OCI-LY7 (cell line): ENCODE measurements around the gene CPSF3. TPM values are rescaled to one million over a fixed set of nuclear protein-coding genes. Genes with fewer than 3 reads are reported as not detected.

ENCODE experiments used
- BruUV-seq: library from RNA; stranded (reverse); fragments of 400-500 nt; replicated peaks from 2 replicates; lab custom pipeline; 2021; lab: Mats Ljungman, UMichigan
- CTCF ChIA-PET: fragments of 300-600 bp; sonication (Branson Sonifier 250); formaldehyde crosslinking; loops from one replicate; lab custom pipeline; 2022; ENCODE audit warnings: antibody characterized with exemption; ENCODE audit not compliant: unreplicated experiment; lab: Charles Lee
- POLR2A ChIA-PET: fragments of 300-600 bp; sonication (Branson Sonifier 250); formaldehyde crosslinking; loops from one replicate; lab custom pipeline; 2022; ENCODE audit warnings: antibody characterized with exemption; lab: Charles Lee
- DNase-seq: peaks from one replicate; pipeline ENCODE4 v3.0.0-alpha.2; 2015; ENCODE audit warnings: low spot score
- H2AFZ ChIP-seq: fragments of 200-600 bp; sonication (generic), shearing (Covaris generic); 2 replicates; pipeline ENCODE4 v1.6.1; 2014; ENCODE audit warnings: mild to moderate bottlenecking, antibody characterized with exemption, low read length, moderate library complexity
- H3K27ac ChIP-seq: fragments of 200-600 bp; sonication (generic); 2 replicates; pipeline ENCODE4 v1.5.1; 2014; ENCODE audit warnings: mixed run types, low read depth, mild to moderate bottlenecking, moderate library complexity, low read length, inconsistent platforms; ENCODE audit not compliant: poor library complexity, severe bottlenecking
- H3K36me3 ChIP-seq: fragments of 200-600 bp; sonication (generic); 2 replicates; pipeline ENCODE4 v1.6.1; 2014; ENCODE audit warnings: mild to moderate bottlenecking, antibody characterized with exemption, low read length, moderate library complexity, mixed read lengths; ENCODE audit not compliant: insufficient read depth
- H3K4me1 ChIP-seq: fragments of 200-600 bp; sonication (generic); 2 replicates; pipeline ENCODE4 v1.5.1; 2014; ENCODE audit warnings: mild to moderate bottlenecking, low read length; ENCODE audit not compliant: insufficient read depth, poor library complexity, severe bottlenecking
- H3K4me2 ChIP-seq: fragments of 200-600 bp; sonication (generic); 2 replicates; pipeline ENCODE4 v1.6.1; 2014; ENCODE audit warnings: mild to moderate bottlenecking, low read length
- H3K4me3 ChIP-seq: fragments of 200-600 bp; sonication (generic); 2 replicates; pipeline ENCODE4 v1.5.1; 2014; ENCODE audit warnings: mild to moderate bottlenecking, low read depth, low read length; ENCODE audit not compliant: poor library complexity, severe bottlenecking
- H3K79me2 ChIP-seq: fragments of 200-600 bp; sonication (generic); 2 replicates; pipeline ENCODE4 v1.6.1; 2016; ENCODE audit warnings: low read depth, mild to moderate bottlenecking, low read length, moderate library complexity, mixed read lengths; ENCODE audit not compliant: insufficient read depth
- H3K9me2 ChIP-seq: fragments of 200-600 bp; sonication (generic); 2 replicates; pipeline ENCODE4 v1.6.1; 2016; ENCODE audit warnings: mild to moderate bottlenecking, low read length, mixed read lengths; ENCODE audit not compliant: insufficient read depth
- H3K9me3 ChIP-seq: fragments of 200-600 bp; sonication (generic); 2 replicates; pipeline ENCODE4 v1.6.1; 2014; ENCODE audit warnings: mild to moderate bottlenecking, mixed run types, low read length, mixed read lengths
- H4K20me1 ChIP-seq: fragments of 200-600 bp; sonication (generic); 2 replicates; pipeline ENCODE4 v1.6.1; 2014; ENCODE audit warnings: mild to moderate bottlenecking, antibody characterized with exemption, low read length, moderate library complexity, mixed read lengths; ENCODE audit not compliant: insufficient read depth
- CTCF ChIP-seq: fragments of 200-600 bp; sonication (generic); conservative IDR thresholded peaks from 2 replicates; pipeline ENCODE4 v1.5.1; 2014; ENCODE audit warnings: mild to moderate bottlenecking, antibody characterized with exemption, low read length, moderate library complexity, mixed read lengths
- EZH2phosphoT487 ChIP-seq: fragments of 200-600 bp; sonication (generic); IDR thresholded peaks from 2 replicates; pipeline ENCODE4 v1.6.1; 2018; ENCODE audit warnings: low read depth, borderline replicate concordance, mild to moderate bottlenecking, mixed run types, antibody characterized with exemption, low read length, moderate library complexity, mixed read lengths
- intact Hi-C: fragments of 100-400 bp; cut with micrococcal nuclease; formaldehyde crosslinking; loops from one replicate; pipeline ENCODE4 v1.10.0; 2022; ENCODE audit not compliant: unreplicated experiment
- total RNA-seq, 2 experiments: library from RNA; depleted of rRNA in 1 of 2; stranded (reverse); fragments of >200 nt in 1 of 2; shearing (Covaris generic) in 1 of 2; gene quantifications; 2 replicates each; pipeline ENCODE4 v1.2.3, GENCODE V29; 2014 to 2022

Gene CPSF3
- total RNA-seq, 2 experiments from 2014 or later = 54.5 to 88.3 TPM

- Histone ChIP-seq H3K4me3 (no peak overlapping the region), H3K4me2 (no peak overlapping the region), H3K9me3 (no peaks in the 10 kb centered on the region), H3K9me2 (no peaks in the 10 kb centered on the region), H3K4me1 (no peaks in the 10 kb centered on the region), H3K79me2 (no peaks in the 10 kb centered on the region), H2AFZ (no peak overlapping the region), H4K20me1 (no peaks in the 10 kb centered on the region), H3K36me3 (peaks cover 91% of the 10 kb centered on the region), H3K27ac (no peak overlapping the region)
- POLR2A ChIA-PET = interaction anchor here (0.5 kb wide), 1 partner anchor 88 kb away, joined by 3 read pairs; no protein-coding TSS in a partner anchor
- no peak for TF ChIP-seq EZH2phosphoT487
- TF ChIP-seq CTCF = no peak
- DNase-seq = no peak
- intact Hi-C loops = no loop called here
- CTCF ChIA-PET = no interaction called here
- no TSS peak for BruUV-seq
Observed at GRCh38 chr2:9519250-9519649, 95.8 kb downstream of the CPSF3 start.

Other genes starting within 250 kb of the CPSF3 start
- gene ASAP2, start 216.8 kb upstream of the CPSF3 start, total RNA-seq (2014; rRNA removed; shearing (Covaris generic)) = 0.03 TPM in 1 of 2 replicates, not detected in the other
- gene ASAP2, start 216.8 kb upstream of the CPSF3 start, total RNA-seq (2022) = 0.07 and 0.27 TPM in 2 replicates
- gene ITGB1BP1, start 126 bp upstream of the CPSF3 start, total RNA-seq (2014; rRNA removed; shearing (Covaris generic)) = 51.9 and 54.0 TPM in 2 replicates
- 102 and 105 TPM in 2 replicates for gene ITGB1BP1, start 126 bp upstream of the CPSF3 start, total RNA-seq (2022)
- gene IAH1, start 50.9 kb downstream of the CPSF3 start, total RNA-seq (2014; rRNA removed; shearing (Covaris generic)) = 0.66 and 0.98 TPM in 2 replicates
- gene IAH1, start 50.9 kb downstream of the CPSF3 start, total RNA-seq (2022) = 3.8 and 7.0 TPM in 2 replicates
- gene ADAM17, start 132.2 kb downstream of the CPSF3 start, total RNA-seq (2014; rRNA removed; shearing (Covaris generic)) = 46.9 and 50.5 TPM in 2 replicates
- 83.3 and 83.9 TPM in 2 replicates for gene ADAM17, start 132.2 kb downstream of the CPSF3 start, total RNA-seq (2022)
- gene YWHAQ, start 207.3 kb downstream of the CPSF3 start, total RNA-seq (2014; rRNA removed; shearing (Covaris generic)) = 152 and 181 TPM in 2 replicates
- gene YWHAQ, start 207.3 kb downstream of the CPSF3 start, total RNA-seq (2022) = 252 and 268 TPM in 2 replicates